ENCODE data around the gene CHRNE. TPM values are rescaled to one million over a fixed set of nuclear protein-coding genes. Genes with fewer than 3 reads are reported as not detected.

Gene CHRNE
- total RNA-seq, 2 experiments from 2014 or later: 0.27 to 0.32 TPM

DNA sequence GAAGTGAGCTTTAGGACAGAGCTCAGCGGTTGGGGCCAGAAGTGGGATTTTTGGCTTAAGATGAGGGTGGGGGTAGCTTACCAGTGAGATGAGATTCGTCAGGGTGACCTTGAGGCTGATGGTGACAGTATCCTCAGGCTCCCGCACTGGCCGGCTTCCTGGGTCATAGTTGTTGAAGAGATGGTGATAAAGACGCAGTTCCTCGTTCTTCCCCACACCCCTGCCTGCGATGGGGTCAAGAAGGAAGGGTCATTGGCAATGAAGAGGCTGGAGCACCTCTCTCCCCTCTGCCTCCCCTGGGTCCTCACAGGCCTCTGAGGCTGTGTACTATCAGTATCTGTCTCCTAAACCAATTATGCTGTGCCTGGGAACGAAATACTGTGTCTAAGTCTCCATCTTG lies 358 bp downstream of the CHRNE start:
- Histone ChIP-seq H3K4me1 (ENCODE audit: insufficient read depth, low read length, poor library complexity, severe bottlenecking) (peaks cover 9% of the 10 kb centered on the region), H3K27ac (ENCODE audit: low read depth, low read length, poor library complexity, severe bottlenecking) (no peak overlapping the region)

DNA sequence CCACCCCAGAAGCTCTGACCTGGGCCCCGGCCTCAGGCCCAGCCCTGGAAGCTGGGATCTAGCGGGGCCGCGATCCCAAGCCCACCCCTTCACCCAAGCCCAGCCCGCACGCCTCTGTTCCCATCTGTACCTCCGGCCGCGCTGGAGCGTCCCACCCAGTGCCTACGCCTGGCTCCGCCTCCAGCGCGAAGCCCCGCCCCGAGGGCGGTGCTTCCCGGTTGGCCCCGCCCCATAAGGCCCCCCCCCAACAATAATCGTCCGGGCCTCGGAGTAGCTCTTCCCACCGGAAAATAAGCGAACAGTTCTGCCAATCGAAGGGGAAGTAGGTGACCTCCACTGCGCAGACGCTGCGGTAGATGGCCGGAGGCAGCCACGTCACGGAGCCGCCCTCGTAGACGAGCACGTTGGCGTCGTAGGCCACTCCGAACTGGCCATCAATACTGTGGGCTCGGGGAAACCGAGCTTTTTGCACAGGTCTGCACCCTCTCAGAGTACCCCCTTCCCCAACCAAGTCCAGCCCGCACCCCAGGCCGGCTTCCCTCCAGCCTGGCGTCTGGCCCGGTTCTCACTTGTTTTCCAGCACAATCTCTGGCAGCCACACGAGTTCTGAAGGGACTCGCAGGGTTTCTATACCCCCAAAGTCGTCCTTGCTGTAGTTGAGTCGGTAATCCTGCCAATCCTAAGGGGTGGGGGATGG lies 1.1 kb downstream of the CHRNE start:
- no TSS peak for BruUV-seq (replicated peaks)
- no peak overlapping the region for H2AFZ ChIP-seq (ENCODE audit: low read length)
- peaks cover 9% of the 10 kb centered on the region for H3K4me1 ChIP-seq (ENCODE audit: insufficient read depth, low read length, poor library complexity, severe bottlenecking)
- no peaks in the 10 kb centered on the region for H4K20me1 ChIP-seq (ENCODE audit: insufficient read depth, low read length)
- no peaks in the 10 kb centered on the region for H3K9me2 ChIP-seq (ENCODE audit: insufficient read depth, low read length)
- CTCF ChIA-PET (ENCODE audit: unreplicated experiment): no interaction called here
- no peak overlapping the region for H3K27ac ChIP-seq (ENCODE audit: low read depth, low read length, poor library complexity, severe bottlenecking)
- POLR2A ChIA-PET: no interaction called here
- H3K9me3 ChIP-seq (ENCODE audit: low read length): no peaks in the 10 kb centered on the region
- H3K36me3 ChIP-seq (ENCODE audit: insufficient read depth, low read length): peaks cover 7% of the 10 kb centered on the region; the same call in 1 of the 2 replicates
- TF ChIP-seq EZH2phosphoT487 (IDR thresholded peaks at IDR 0.05; ENCODE audit: borderline replicate concordance, low read depth, low read length): no peak
- TF ChIP-seq, protein P1, sequence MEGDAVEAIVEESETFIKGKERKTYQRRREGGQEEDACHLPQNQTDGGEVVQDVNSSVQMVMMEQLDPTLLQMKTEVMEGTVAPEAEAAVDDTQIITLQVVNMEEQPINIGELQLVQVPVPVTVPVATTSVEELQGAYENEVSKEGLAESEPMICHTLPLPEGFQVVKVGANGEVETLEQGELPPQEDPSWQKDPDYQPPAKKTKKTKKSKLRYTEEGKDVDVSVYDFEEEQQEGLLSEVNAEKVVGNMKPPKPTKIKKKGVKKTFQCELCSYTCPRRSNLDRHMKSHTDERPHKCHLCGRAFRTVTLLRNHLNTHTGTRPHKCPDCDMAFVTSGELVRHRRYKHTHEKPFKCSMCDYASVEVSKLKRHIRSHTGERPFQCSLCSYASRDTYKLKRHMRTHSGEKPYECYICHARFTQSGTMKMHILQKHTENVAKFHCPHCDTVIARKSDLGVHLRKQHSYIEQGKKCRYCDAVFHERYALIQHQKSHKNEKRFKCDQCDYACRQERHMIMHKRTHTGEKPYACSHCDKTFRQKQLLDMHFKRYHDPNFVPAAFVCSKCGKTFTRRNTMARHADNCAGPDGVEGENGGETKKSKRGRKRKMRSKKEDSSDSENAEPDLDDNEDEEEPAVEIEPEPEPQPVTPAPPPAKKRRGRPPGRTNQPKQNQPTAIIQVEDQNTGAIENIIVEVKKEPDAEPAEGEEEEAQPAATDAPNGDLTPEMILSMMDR (conservative IDR thresholded peaks at IDR 0.05; ENCODE audit: low read length): no peak
- no peak for DNase-seq (ENCODE audit: low spot score)
- H3K79me2 ChIP-seq (ENCODE audit: insufficient read depth, low read depth, low read length): no peaks in the 10 kb centered on the region
- no peak overlapping the region for H3K4me3 ChIP-seq (ENCODE audit: low read depth, low read length, poor library complexity, severe bottlenecking)
- H3K4me2 ChIP-seq (ENCODE audit: low read length): no peak overlapping the region
- intact Hi-C loops (cut with micrococcal nuclease; ENCODE audit: unreplicated experiment): loop anchor here (5.0 to 10.0 kb wide), 2 partner anchors 267 to 334 kb away; no protein-coding TSS in a partner anchor

More for the DNA sequence above, 358 bp downstream of the CHRNE start:
- CTCF ChIA-PET (ENCODE audit: unreplicated experiment): interaction anchor here (0.7 kb wide), 1 partner anchor 171 kb away, joined by 4 read pairs; the partner anchor contains the start of gene MED11
- H3K4me2 ChIP-seq (ENCODE audit: low read length): no peak overlapping the region; the same call in 1 of the 2 replicates
- intact Hi-C loops (cut with micrococcal nuclease; ENCODE audit: unreplicated experiment): loop anchor here (5.0 to 10.0 kb wide), 2 partner anchors 268 to 335 kb away; no protein-coding TSS in a partner anchor
- POLR2A ChIA-PET: no interaction called here
- no peak overlapping the region for H2AFZ ChIP-seq (ENCODE audit: low read length)
- BruUV-seq (replicated peaks): no TSS peak
- H3K4me3 ChIP-seq (ENCODE audit: low read depth, low read length, poor library complexity, severe bottlenecking): no peak overlapping the region
- no peaks in the 10 kb centered on the region for H3K36me3 ChIP-seq (ENCODE audit: insufficient read depth, low read length)
- no peaks in the 10 kb centered on the region for H4K20me1 ChIP-seq (ENCODE audit: insufficient read depth, low read length)
- no peaks in the 10 kb centered on the region for H3K9me2 ChIP-seq (ENCODE audit: insufficient read depth, low read length)
- no peaks in the 10 kb centered on the region for H3K79me2 ChIP-seq (ENCODE audit: insufficient read depth, low read depth, low read length)
- no peak for TF ChIP-seq EZH2phosphoT487 (IDR thresholded peaks at IDR 0.05; ENCODE audit: borderline replicate concordance, low read depth, low read length)
- TF ChIP-seq, protein P1 (conservative IDR thresholded peaks at IDR 0.05; ENCODE audit: low read length): no peak
- no peak for DNase-seq (ENCODE audit: low spot score)
- no peaks in the 10 kb centered on the region for H3K9me3 ChIP-seq (ENCODE audit: low read length)

DNA sequence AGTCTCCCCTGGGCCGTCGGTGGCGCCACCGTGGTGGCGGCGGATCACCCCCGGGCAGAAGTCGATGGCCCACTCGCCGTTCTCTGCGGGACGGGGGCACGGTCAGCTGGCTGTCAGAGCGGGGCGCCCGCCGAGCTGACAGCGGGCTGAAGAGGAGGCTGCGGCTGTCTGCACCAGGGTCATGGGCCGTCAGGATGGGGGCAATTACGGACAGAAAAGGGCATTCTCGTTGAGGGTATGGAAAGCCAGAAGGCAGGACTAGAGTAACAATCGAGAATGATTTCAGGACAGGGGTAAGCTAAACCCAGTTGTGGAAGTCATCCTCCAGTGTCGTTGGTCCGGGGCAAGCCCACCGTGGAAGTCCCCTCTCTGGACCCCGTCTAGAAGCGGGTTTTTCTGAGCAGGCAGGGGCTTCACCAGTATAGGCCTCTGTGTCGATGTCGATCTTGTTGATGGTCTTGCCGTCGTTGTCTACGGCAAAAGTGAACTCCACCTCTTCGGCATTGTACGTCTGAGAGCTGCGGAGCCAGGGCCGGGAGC lies 1.7 kb downstream of the CHRNE start:
- peak overlapping the region; percentile 43 for H3K4me3 ChIP-seq (ENCODE audit: low read depth, low read length, poor library complexity, severe bottlenecking)

More for the DNA sequence above, 1.7 kb downstream of the CHRNE start:
- Histone ChIP-seq H2AFZ (ENCODE audit: low read length) (no peak overlapping the region), H3K4me1 (ENCODE audit: insufficient read depth, low read length, poor library complexity, severe bottlenecking) (peaks cover 9% of the 10 kb centered on the region), H3K79me2 (ENCODE audit: insufficient read depth, low read depth, low read length) (no peaks in the 10 kb centered on the region), H3K4me2 (ENCODE audit: low read length) (peak overlapping the region; percentile 40), H3K27ac (ENCODE audit: low read depth, low read length, poor library complexity, severe bottlenecking) (no peak overlapping the region), H3K36me3 (ENCODE audit: insufficient read depth, low read length) (peaks cover 11% of the 10 kb centered on the region; the same call in 1 of the 2 replicates), H4K20me1 (ENCODE audit: insufficient read depth, low read length) (no peaks in the 10 kb centered on the region), H3K9me2 (ENCODE audit: insufficient read depth, low read length) (no peaks in the 10 kb centered on the region), H3K9me3 (ENCODE audit: low read length) (no peaks in the 10 kb centered on the region)
- intact Hi-C loops (cut with micrococcal nuclease; ENCODE audit: unreplicated experiment): loop anchor here (5.0 to 10.0 kb wide), 2 partner anchors 266 to 334 kb away; no protein-coding TSS in a partner anchor
- ChIA-PET CTCF (ENCODE audit: unreplicated experiment) (no interaction called here), POLR2A (no interaction called here)
- DNase-seq (ENCODE audit: low spot score): no peak
- no peak for TF ChIP-seq EZH2phosphoT487 (IDR thresholded peaks at IDR 0.05; ENCODE audit: borderline replicate concordance, low read depth, low read length)
- no TSS peak for BruUV-seq (replicated peaks)

All from OCI-LY7 (cell line).